Peyer's patch (tissue), 4 donors: Measurements from ENCODE around the gene PLA2G12A.

Source experiments
- POLR2A ChIP-seq, 2 donors: fragments of 450-650 bp; IDR thresholded peaks; one replicate each; pipeline ENCODE4 v1.5.1; 2017; ENCODE audit warnings: antibody characterized with exemption in 2 of 2, mild to moderate bottlenecking in 2 of 2, moderate library complexity in 2 of 2
- TF ChIP-seq, protein P1 (sequence below), 6 experiments: fragments of 450-650 bp in 4 of 6; fragments of 200-600 bp in 2 of 6; sonication (generic) in 1 of 6; IDR thresholded peaks; one replicate each; pipeline ENCODE4 v1.5.1; 2017 to 2019; ENCODE audit warnings: antibody characterized with exemption in 6 of 6, mild to moderate bottlenecking in 3 of 6, moderate library complexity in 1 of 6

DNA sequence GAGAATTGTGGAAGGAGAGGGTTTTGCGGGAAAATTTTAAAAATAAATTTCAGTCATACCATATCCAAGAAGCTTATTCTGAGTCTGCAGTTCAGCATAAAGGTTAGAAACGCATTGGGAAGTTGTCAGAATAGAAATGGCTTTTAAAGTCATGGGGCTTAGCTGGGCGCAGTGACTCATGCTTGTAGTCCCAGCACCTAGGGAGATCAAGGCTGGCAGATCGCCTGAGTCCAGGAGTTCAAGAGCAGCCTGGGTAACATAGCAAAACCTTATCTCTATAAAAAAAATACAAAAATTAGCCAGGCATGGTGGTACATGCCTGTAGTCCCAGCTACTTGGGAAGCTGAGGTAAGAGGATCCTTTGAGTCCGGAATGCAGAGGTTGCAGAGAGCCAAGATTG is 3.9 kb upstream of the PLA2G12A start:
- TF ChIP-seq, protein P1, sequence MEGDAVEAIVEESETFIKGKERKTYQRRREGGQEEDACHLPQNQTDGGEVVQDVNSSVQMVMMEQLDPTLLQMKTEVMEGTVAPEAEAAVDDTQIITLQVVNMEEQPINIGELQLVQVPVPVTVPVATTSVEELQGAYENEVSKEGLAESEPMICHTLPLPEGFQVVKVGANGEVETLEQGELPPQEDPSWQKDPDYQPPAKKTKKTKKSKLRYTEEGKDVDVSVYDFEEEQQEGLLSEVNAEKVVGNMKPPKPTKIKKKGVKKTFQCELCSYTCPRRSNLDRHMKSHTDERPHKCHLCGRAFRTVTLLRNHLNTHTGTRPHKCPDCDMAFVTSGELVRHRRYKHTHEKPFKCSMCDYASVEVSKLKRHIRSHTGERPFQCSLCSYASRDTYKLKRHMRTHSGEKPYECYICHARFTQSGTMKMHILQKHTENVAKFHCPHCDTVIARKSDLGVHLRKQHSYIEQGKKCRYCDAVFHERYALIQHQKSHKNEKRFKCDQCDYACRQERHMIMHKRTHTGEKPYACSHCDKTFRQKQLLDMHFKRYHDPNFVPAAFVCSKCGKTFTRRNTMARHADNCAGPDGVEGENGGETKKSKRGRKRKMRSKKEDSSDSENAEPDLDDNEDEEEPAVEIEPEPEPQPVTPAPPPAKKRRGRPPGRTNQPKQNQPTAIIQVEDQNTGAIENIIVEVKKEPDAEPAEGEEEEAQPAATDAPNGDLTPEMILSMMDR (IDR thresholded peaks at IDR 0.05): no peak
- TF ChIP-seq POLR2A (IDR thresholded peaks at IDR 0.05): no peak
